ENCODE results near the gene CAND1. TPM values are rescaled to one million over a fixed set of nuclear protein-coding genes. Genes with fewer than 3 reads are reported as not detected.

Gene CAND1
- total RNA-seq, 1 donor = 158 TPM

DNA sequence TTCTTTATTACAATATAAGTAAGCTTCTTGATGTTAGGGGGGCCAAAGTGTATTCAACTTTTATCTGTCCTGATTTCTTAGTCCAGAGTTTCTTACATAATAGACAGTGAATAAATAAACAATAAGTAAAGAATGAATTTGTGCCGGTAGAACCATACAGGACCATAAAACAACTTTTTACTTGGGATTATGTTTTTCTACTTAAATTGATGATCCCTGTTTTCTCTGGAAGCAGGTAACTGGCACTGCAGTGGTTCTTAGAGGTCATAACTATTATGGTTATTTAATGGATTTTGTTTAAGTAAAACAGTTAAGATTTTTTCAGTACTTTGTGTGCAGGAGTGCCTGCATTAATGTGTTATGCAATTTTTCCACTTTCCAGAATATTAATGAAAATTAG, 10.5 kb downstream of the CAND1 start:
- H3K4me3 ChIP-seq (ENCODE audit: low read depth, low read length) = no peak overlapping the region
- no peak for TF ChIP-seq CTCF (IDR thresholded peaks at IDR 0.05; ENCODE audit: insufficient read depth, low read depth, low read length)
- no peak for DNase-seq (ENCODE audit: low read depth)

DNA sequence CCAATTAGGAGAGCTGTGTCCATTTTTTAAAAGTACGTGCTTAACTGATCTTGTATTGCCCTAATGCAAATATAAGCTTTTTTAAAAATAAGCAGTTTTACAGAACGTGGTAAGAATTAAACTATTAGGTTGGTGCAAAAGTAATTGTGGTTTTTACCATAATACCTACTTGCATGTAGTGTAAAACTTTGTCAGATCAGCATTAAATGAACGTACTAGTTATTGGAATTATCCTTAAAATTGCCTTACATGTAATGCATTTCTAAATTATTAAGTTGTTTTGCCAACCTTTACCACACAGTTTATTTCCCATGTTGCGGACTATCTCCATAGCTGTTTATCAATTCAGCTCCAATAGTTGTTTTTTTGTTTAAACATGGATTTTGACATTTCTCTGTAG, 10.9 kb downstream of the CAND1 start:
- no peak for DNase-seq (ENCODE audit: low read depth)
- TF ChIP-seq CTCF (IDR thresholded peaks at IDR 0.05; ENCODE audit: insufficient read depth, low read depth, low read length) = no peak
- H3K4me3 ChIP-seq (ENCODE audit: low read depth, low read length) = no peak overlapping the region

- no peak for TF ChIP-seq CTCF (IDR thresholded peaks at IDR 0.05; ENCODE audit: insufficient read depth, low read depth, low read length)
- H3K4me3 ChIP-seq (ENCODE audit: low read depth, low read length) = no peak overlapping the region
- DNase-seq (ENCODE audit: low read depth) = no peak
Measured at GRCh38 chr12:67280572-67280971, 11.4 kb downstream of the CAND1 start.

DNA sequence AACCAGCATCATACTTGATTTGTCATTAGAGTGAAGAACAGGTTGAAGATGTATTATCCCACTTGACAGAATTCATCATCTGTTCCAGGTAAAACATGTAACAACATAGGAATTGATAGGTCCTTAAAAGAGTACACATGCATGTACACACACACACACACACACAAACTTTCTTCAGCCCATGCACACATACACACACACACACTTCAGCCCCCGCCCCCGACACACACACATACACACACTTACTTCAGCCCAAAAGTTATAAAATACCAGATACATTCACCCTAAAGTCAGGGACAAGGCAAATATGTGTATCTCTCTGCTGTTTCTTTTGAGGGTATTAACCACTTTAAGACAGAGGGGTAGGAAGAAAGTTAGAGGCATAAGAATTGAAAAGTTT, 15.4 kb downstream of the CAND1 start:
- DNase-seq (ENCODE audit: low read depth) = no peak
- no peak for TF ChIP-seq CTCF (IDR thresholded peaks at IDR 0.05; ENCODE audit: insufficient read depth, low read depth, low read length)
- no peak overlapping the region for H3K4me3 ChIP-seq (ENCODE audit: low read depth, low read length)

DNA sequence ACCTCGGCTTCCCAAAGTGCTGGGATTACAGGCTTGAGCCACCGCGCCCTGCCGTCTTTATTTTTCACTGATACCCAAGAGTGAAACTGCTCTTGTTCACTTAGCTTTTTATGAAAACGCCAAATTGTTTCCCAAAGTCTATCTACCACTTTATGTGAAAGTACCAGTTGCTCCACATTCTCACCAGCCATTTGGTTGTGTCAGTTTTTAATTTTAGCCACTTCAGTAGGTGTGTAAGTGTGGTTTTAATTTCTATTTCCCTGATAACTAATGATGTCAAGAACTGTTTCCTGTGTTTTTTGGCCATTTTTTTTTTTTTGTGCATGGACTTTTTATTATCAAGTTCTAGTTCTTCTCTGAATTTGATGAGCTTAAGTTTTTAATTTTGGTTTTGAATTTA, 17.1 kb downstream of the CAND1 start:
- DNase-seq (ENCODE audit: low read depth) = no peak
- no peak overlapping the region for H3K4me3 ChIP-seq (ENCODE audit: low read depth, low read length)
- no peak for TF ChIP-seq CTCF (IDR thresholded peaks at IDR 0.05; ENCODE audit: insufficient read depth, low read depth, low read length)

DNA sequence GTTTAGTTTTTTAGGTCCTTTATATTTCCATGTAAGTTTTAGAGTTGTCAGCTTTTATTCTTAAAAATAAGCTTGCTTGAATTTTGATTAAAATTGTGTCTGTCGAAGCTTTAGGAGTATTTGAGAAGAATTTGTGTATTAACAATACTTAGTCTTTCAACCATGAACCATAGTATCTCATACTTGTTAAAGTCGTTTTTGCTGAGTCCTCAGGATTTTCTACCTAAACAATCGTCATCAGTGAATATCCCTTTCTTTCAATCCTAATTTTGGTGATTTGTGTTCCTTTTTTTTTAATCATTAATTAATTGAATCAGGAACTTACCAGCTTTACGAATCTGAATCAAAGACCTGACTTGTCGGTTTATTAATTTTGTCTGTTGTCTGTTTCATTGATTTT, 18.2 kb downstream of the CAND1 start:
- TF ChIP-seq CTCF (IDR thresholded peaks at IDR 0.05; ENCODE audit: insufficient read depth, low read depth, low read length) = no peak
- no peak overlapping the region for H3K4me3 ChIP-seq (ENCODE audit: low read depth, low read length)
- no peak for DNase-seq (ENCODE audit: low read depth)

GRCh38 chr12:67288561-67288960, 19.4 kb downstream of the CAND1 start:
- no peak for DNase-seq (ENCODE audit: low read depth)

More at GRCh38 chr12:67288561-67288960, 19.4 kb downstream of the CAND1 start:
- no peak overlapping the region for H3K4me3 ChIP-seq (ENCODE audit: low read depth, low read length)
- no peak for TF ChIP-seq CTCF (IDR thresholded peaks at IDR 0.05; ENCODE audit: insufficient read depth, low read depth, low read length)
